Activated effector memory CD4-positive, alpha-beta T cell treated with Interleukin-2 at 50 U/mL for 16 hours (primary cell): ENCODE data around the gene NYAP1.
"Not testable (repeated sequence)": the region's sequence is repeated elsewhere in the genome, so short reads cannot be mapped to it uniquely, and the experiment has no call there.

ENCODE experiments used
- DNase-seq: peaks from one replicate; pipeline ENCODE4 v3.0.0-alpha.2; 2020

NYAP1 gene

GRCh38 chr7:100516135-100516812, 32.5 kb downstream of the NYAP1 start:
- peak; percentile 45 for DNase-seq

GRCh38 chr7:100517305-100517704, 33.6 kb downstream of the NYAP1 start:
- no peak for DNase-seq

GRCh38 chr7:100519580-100519979, 35.9 kb downstream of the NYAP1 start:
- DNase-seq, result no peak

- DNase-seq, result no peak
Measured at GRCh38 chr7:100520138-100520537, 36.4 kb downstream of the NYAP1 start.

GRCh38 chr7:100521076-100521475, 37.3 kb downstream of the NYAP1 start:
- DNase-seq, result no peak

- DNase-seq, result not testable (repeated sequence)
Measured at GRCh38 chr7:100521909-100522593, 38.3 kb downstream of the NYAP1 start.

GRCh38 chr7:100523192-100523591, 39.5 kb downstream of the NYAP1 start:
- DNase-seq, result not testable (repeated sequence)

GRCh38 chr7:100528108-100528866, 44.6 kb downstream of the NYAP1 start:
- DNase-seq, result not testable (repeated sequence)

- no peak for DNase-seq
Measured at GRCh38 chr7:100532165-100533022, 48.7 kb downstream of the NYAP1 start.

GRCh38 chr7:100535982-100536381, 52.3 kb downstream of the NYAP1 start:
- DNase-seq, result not testable (repeated sequence)

GRCh38 chr7:100536695-100537094, 53.0 kb downstream of the NYAP1 start:
- not testable (repeated sequence) for DNase-seq

GRCh38 chr7:100538348-100538653, 54.6 kb downstream of the NYAP1 start:
- DNase-seq, result no peak

GRCh38 chr7:100538654-100539435, 55.1 kb downstream of the NYAP1 start, which contains the start of gene AGFG2:
TSS of gene AGFG2 (plus strand) at chr7:100539203. CDS start at chr7:100539347, 144 bp downstream.
- DNase-seq, result peak; percentile 100

GRCh38 chr7:100539436-100540006, 55.8 kb downstream of the NYAP1 start:
- no peak for DNase-seq

GRCh38 chr7:100540073-100540723, 56.5 kb downstream of the NYAP1 start:
- DNase-seq, result no peak

- not testable (repeated sequence) for DNase-seq
Measured at GRCh38 chr7:100541309-100541708, 57.6 kb downstream of the NYAP1 start.

- no peak for DNase-seq
Measured at GRCh38 chr7:100543586-100543985, 59.9 kb downstream of the NYAP1 start.

- DNase-seq, result no peak
Measured at GRCh38 chr7:100544386-100544785, 60.7 kb downstream of the NYAP1 start.
